HG02678 (cell line): ENCODE results near the gene SULT1C2.
"Not testable (repeated sequence)": the region's sequence is repeated elsewhere in the genome, so short reads cannot be mapped to it uniquely, and the experiment has no call there.

Source experiments
- ATAC-seq: cut with Tn5 transposase; IDR thresholded peaks from one replicate; pipeline ENCODE4 v1.9.1; 2021; ENCODE audit warnings: mild to moderate bottlenecking, moderate library complexity; ENCODE audit not compliant: unreplicated experiment

SULT1C2 gene

GRCh38 chr2:108288534-108289106 lies at the start of gene SULT1C2:
Gene SULT1C2 (plus strand): TSS chr2:108288895. CDS start chr2:108293668, 4,773 bp downstream.
- ATAC-seq: no peak

GRCh38 chr2:108239786-108240185 lies 48.9 kb upstream of the SULT1C2 start, which contains the start of gene SULT1C3:
Gene SULT1C3 (plus strand): TSS chr2:108239968. CDS start chr2:108247195, 7,227 bp downstream.
- no peak for ATAC-seq

- ATAC-seq: no peak
Measured at GRCh38 chr2:108240966-108241365, 47.7 kb upstream of the SULT1C2 start.

GRCh38 chr2:108243566-108243965 lies 45.1 kb upstream of the SULT1C2 start:
- ATAC-seq: no peak

GRCh38 chr2:108244667-108245414 lies 43.9 kb upstream of the SULT1C2 start:
- no peak for ATAC-seq

GRCh38 chr2:108253106-108253505 lies 35.6 kb upstream of the SULT1C2 start:
- ATAC-seq: no peak

- no peak for ATAC-seq
Measured at GRCh38 chr2:108257757-108258331, 30.9 kb upstream of the SULT1C2 start.

GRCh38 chr2:108260773-108261172 lies 27.9 kb upstream of the SULT1C2 start:
- ATAC-seq: no peak

- ATAC-seq: no peak
Measured at GRCh38 chr2:108262036-108262435, 26.7 kb upstream of the SULT1C2 start.

GRCh38 chr2:108263401-108263800 lies 25.3 kb upstream of the SULT1C2 start:
- ATAC-seq: no peak

GRCh38 chr2:108266218-108266617 lies 22.5 kb upstream of the SULT1C2 start:
- ATAC-seq: no peak

GRCh38 chr2:108267101-108267500 lies 21.6 kb upstream of the SULT1C2 start:
- ATAC-seq: no peak

- no peak for ATAC-seq
Measured at GRCh38 chr2:108268001-108268400, 20.7 kb upstream of the SULT1C2 start.

GRCh38 chr2:108270346-108270745 lies 18.3 kb upstream of the SULT1C2 start:
- no peak for ATAC-seq

- ATAC-seq: no peak
Measured at GRCh38 chr2:108270768-108271506, 17.8 kb upstream of the SULT1C2 start.

GRCh38 chr2:108271691-108272253 lies 16.9 kb upstream of the SULT1C2 start:
- no peak for ATAC-seq

- ATAC-seq: no peak
Measured at GRCh38 chr2:108278631-108279030, 10.1 kb upstream of the SULT1C2 start.

GRCh38 chr2:108279468-108279867 lies 9.2 kb upstream of the SULT1C2 start:
- ATAC-seq: no peak

- ATAC-seq: no peak
Measured at GRCh38 chr2:108280466-108280865, 8.2 kb upstream of the SULT1C2 start.

GRCh38 chr2:108284566-108284965 lies 4.1 kb upstream of the SULT1C2 start:
- ATAC-seq: not testable (repeated sequence)

- ATAC-seq: no peak
Measured at GRCh38 chr2:108285616-108286015, 3.1 kb upstream of the SULT1C2 start.
